Astrocyte (in vitro differentiated cells and primary cell): ENCODE data around the gene CPN2. TPM values are rescaled to one million over a fixed set of nuclear protein-coding genes. Genes with fewer than 3 reads are reported as not detected.

ENCODE experiments used
- DNase-seq: peaks from one replicate; pipeline ENCODE4 v3.0.0-alpha.2; 2010; ENCODE audit warnings: low read depth
- FAIRE-seq: peaks from 2 replicates; lab custom pipeline; 2011; peaks lifted over from hg19 to GRCh38; lab: Jason Lieb, UNC
- H2AFZ ChIP-seq: 2 replicates; pipeline ENCODE4 v1.6.0; 2012; ENCODE audit warnings: low read depth, low read length, inconsistent platforms
- H3K27ac ChIP-seq: 2 replicates; pipeline ENCODE4 v1.5.1; 2011; ENCODE audit warnings: low read depth, low read length, inconsistent platforms
- H3K27me3 ChIP-seq: 2 replicates; pipeline ENCODE4 v1.6.0; 2011; ENCODE audit warnings: low read length, inconsistent platforms; ENCODE audit not compliant: insufficient read depth
- H3K36me3 ChIP-seq: 2 replicates; pipeline ENCODE4 v1.5.1; 2011; ENCODE audit warnings: low read length, inconsistent platforms; ENCODE audit not compliant: insufficient read depth
- H3K4me1 ChIP-seq: 2 replicates; pipeline ENCODE4 v1.5.1; 2011; ENCODE audit warnings: low read length, inconsistent platforms; ENCODE audit not compliant: insufficient read depth
- H3K4me2 ChIP-seq: 2 replicates; pipeline ENCODE4 v1.6.0; 2012; ENCODE audit warnings: low read length, inconsistent platforms
- H3K4me3 ChIP-seq: 2 replicates; pipeline ENCODE4 v1.5.1; 2011; ENCODE audit warnings: low read depth, mild to moderate bottlenecking, low read length, inconsistent platforms; ENCODE audit not compliant: insufficient read depth
- H3K79me2 ChIP-seq: 2 replicates; pipeline ENCODE4 v1.6.0; 2012; ENCODE audit warnings: mild to moderate bottlenecking, low read length, inconsistent platforms; ENCODE audit not compliant: insufficient read depth
- H3K9ac ChIP-seq: 2 replicates; pipeline ENCODE4 v1.6.0; 2012; ENCODE audit warnings: mild to moderate bottlenecking, low read length, inconsistent platforms
- H3K9me3 ChIP-seq: 2 replicates; pipeline ENCODE4 v1.5.1; 2012; ENCODE audit warnings: low read depth, mild to moderate bottlenecking, low read length, inconsistent platforms; ENCODE audit not compliant: insufficient read depth
- H4K20me1 ChIP-seq: 2 replicates; pipeline ENCODE4 v1.6.0; 2012; ENCODE audit warnings: low read length, inconsistent platforms; ENCODE audit not compliant: insufficient read depth
- H3K27ac Mint-ChIP-seq: one replicate; pipeline ENCODE4 v1.8.0; 2021; ENCODE audit warnings: mild to moderate bottlenecking, mixed read lengths; ENCODE audit not compliant: unreplicated experiment
- H3K27me3 Mint-ChIP-seq: one replicate; pipeline ENCODE4 v1.8.0; 2021; ENCODE audit warnings: low read depth, mixed read lengths; ENCODE audit not compliant: unreplicated experiment
- H3K36me3 Mint-ChIP-seq: one replicate; pipeline ENCODE4 v1.8.0; 2021; ENCODE audit warnings: low read depth, mixed read lengths; ENCODE audit not compliant: unreplicated experiment
- H3K4me1 Mint-ChIP-seq: one replicate; pipeline ENCODE4 v1.8.0; 2021; ENCODE audit warnings: low read depth, mixed read lengths; ENCODE audit not compliant: unreplicated experiment
- H3K4me3 Mint-ChIP-seq: one replicate; pipeline ENCODE4 v1.8.0; 2021; ENCODE audit warnings: mild to moderate bottlenecking, moderate library complexity, mixed read lengths; ENCODE audit not compliant: unreplicated experiment
- H3K9me3 Mint-ChIP-seq: one replicate; pipeline ENCODE4 v1.8.0; 2021; ENCODE audit warnings: mild to moderate bottlenecking, mixed read lengths; ENCODE audit not compliant: unreplicated experiment
- CTCF ChIP-seq: IDR thresholded peaks from 2 replicates; pipeline ENCODE4 v1.5.1; 2011; ENCODE audit warnings: low read depth, mild to moderate bottlenecking, inconsistent platforms, low read length, moderate library complexity; ENCODE audit not compliant: insufficient read depth
- EZH2 ChIP-seq: IDR thresholded peaks from 2 replicates; pipeline ENCODE4 v1.6.1; 2012; ENCODE audit warnings: mild to moderate bottlenecking, low read length, inconsistent platforms; ENCODE audit not compliant: insufficient read depth
- total RNA-seq: library from RNA; stranded (reverse); gene quantifications from 2 replicates; pipeline ENCODE4 v1.2.1, GENCODE V29; 2021

The CPN2 gene
- total RNA-seq, 1 donor from 2014 or later: not detected

- FAIRE-seq: no peak
- Histone ChIP-seq H3K9ac (no peak overlapping the region), H3K4me1 (peaks cover 4% of the 10 kb centered on the region), H4K20me1 (no peaks in the 10 kb centered on the region), H3K27me3 (no peaks in the 10 kb centered on the region), H3K79me2 (no peaks in the 10 kb centered on the region), H3K27ac (no peak overlapping the region), H3K9me3 (no peaks in the 10 kb centered on the region), H3K4me2 (no peak overlapping the region), H3K36me3 (no peaks in the 10 kb centered on the region), H3K4me3 (no peak overlapping the region), H2AFZ (no peak overlapping the region)
- H3K4me3 Mint-ChIP-seq: no peak overlapping the region
- no peak for DNase-seq
- peaks cover 4% of the 10 kb centered on the region for H3K4me1 Mint-ChIP-seq
- TF ChIP-seq CTCF (no peak), EZH2 (no peak)
- no peaks in the 10 kb centered on the region for H3K9me3 Mint-ChIP-seq
- H3K27ac Mint-ChIP-seq: no peak overlapping the region
- H3K27me3 Mint-ChIP-seq: peaks cover 34% of the 10 kb centered on the region
- H3K36me3 Mint-ChIP-seq: no peaks in the 10 kb centered on the region
Measured at GRCh38 chr3:194348354-194348753, 2.8 kb downstream of the CPN2 start.

GRCh38 chr3:194346621-194347020 lies 4.5 kb downstream of the CPN2 start:
- H3K36me3 Mint-ChIP-seq: no peaks in the 10 kb centered on the region
- no peak for FAIRE-seq
- Histone ChIP-seq H3K9me3 (no peaks in the 10 kb centered on the region), H3K4me3 (no peak overlapping the region), H3K9ac (no peak overlapping the region), H3K4me2 (no peak overlapping the region), H2AFZ (no peak overlapping the region), H3K27ac (no peak overlapping the region), H3K27me3 (peaks cover 5% of the 10 kb centered on the region), H4K20me1 (no peaks in the 10 kb centered on the region), H3K4me1 (peaks cover 4% of the 10 kb centered on the region), H3K79me2 (no peaks in the 10 kb centered on the region), H3K36me3 (no peaks in the 10 kb centered on the region)
- H3K4me1 Mint-ChIP-seq: peaks cover 4% of the 10 kb centered on the region
- DNase-seq: no peak
- no peak overlapping the region for H3K27ac Mint-ChIP-seq
- no peak overlapping the region for H3K4me3 Mint-ChIP-seq
- no peak for TF ChIP-seq EZH2
- TF ChIP-seq CTCF: no peak
- no peaks in the 10 kb centered on the region for H3K9me3 Mint-ChIP-seq
- H3K27me3 Mint-ChIP-seq: peaks cover 50% of the 10 kb centered on the region

- H3K4me1 Mint-ChIP-seq: peaks cover 4% of the 10 kb centered on the region
- H4K20me1 ChIP-seq: no peaks in the 10 kb centered on the region
- H3K4me1 ChIP-seq: peaks cover 3% of the 10 kb centered on the region
- H2AFZ ChIP-seq: no peak overlapping the region
- H3K36me3 Mint-ChIP-seq: no peaks in the 10 kb centered on the region
- no peak for TF ChIP-seq EZH2
- TF ChIP-seq CTCF: no peak
- H3K27me3 Mint-ChIP-seq: peaks cover 54% of the 10 kb centered on the region
- no peak for FAIRE-seq
- no peak overlapping the region for H3K4me3 Mint-ChIP-seq
- peaks cover 5% of the 10 kb centered on the region for H3K27me3 ChIP-seq
- no peaks in the 10 kb centered on the region for H3K79me2 ChIP-seq
- no peaks in the 10 kb centered on the region for H3K36me3 ChIP-seq
- no peaks in the 10 kb centered on the region for H3K9me3 ChIP-seq
- H3K9me3 Mint-ChIP-seq: no peaks in the 10 kb centered on the region
- H3K27ac ChIP-seq: no peak overlapping the region
- H3K27ac Mint-ChIP-seq: no peak overlapping the region
- H3K4me2 ChIP-seq: no peak overlapping the region
- no peak overlapping the region for H3K4me3 ChIP-seq
- no peak for DNase-seq
- H3K9ac ChIP-seq: no peak overlapping the region
Measured at GRCh38 chr3:194346035-194346434, 5.1 kb downstream of the CPN2 start.
